Measurements from ENCODE around the gene MCM9.

Gene MCM9

GRCh38 chr6:118876198-118876597 is 58.8 kb downstream of the MCM9 start:
- TF ChIP-seq REST (IDR thresholded peaks at IDR 0.05; ENCODE audit: insufficient replicate concordance, low read depth) (no peak), SPI1 (IDR thresholded peaks at IDR 0.05; ENCODE audit: borderline replicate concordance, low read depth) (no peak), GABPA (IDR thresholded peaks at IDR 0.05; ENCODE audit: low read depth) (no peak), CTCF (IDR thresholded peaks at IDR 0.05; ENCODE audit: insufficient read depth, low read length) (no peak), POLR2AphosphoS5 (IDR thresholded peaks at IDR 0.05; ENCODE audit: low read depth) (no peak)
- Histone ChIP-seq H3K27me3 (ENCODE audit: insufficient read depth, poor library complexity, severe bottlenecking) (no peaks in the 10 kb centered on the region), H3K4me3 (replicated peaks; ENCODE audit: insufficient read depth, low read length) (no peak overlapping the region), H3K27ac (replicated peaks) (no peak overlapping the region)
- no peak for DNase-seq (ENCODE audit: low read depth in 1 of 2, low spot score in 1 of 2)

DNA sequence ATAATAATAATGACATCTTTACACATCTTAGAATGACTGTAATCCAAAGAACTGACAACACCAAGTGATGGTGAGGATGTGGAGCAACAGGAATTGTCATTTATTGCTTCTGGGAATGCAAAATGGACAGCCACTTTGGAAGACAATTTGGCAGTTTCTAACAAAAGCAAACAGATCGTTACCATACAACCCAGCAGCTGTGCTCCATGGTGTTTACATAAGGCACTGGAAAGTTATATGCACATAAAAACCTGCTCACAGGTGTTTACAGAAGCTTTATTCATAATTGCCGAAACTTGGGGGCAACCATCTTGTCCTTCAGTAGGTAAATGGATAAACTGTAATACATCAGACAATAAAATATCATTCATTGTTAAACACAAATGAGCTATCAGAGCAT is 59.3 kb downstream of the MCM9 start:
- TF ChIP-seq POLR2AphosphoS5 (IDR thresholded peaks at IDR 0.05; ENCODE audit: low read depth), result no peak
- TF ChIP-seq GABPA (IDR thresholded peaks at IDR 0.05; ENCODE audit: low read depth), result no peak
- no peak for TF ChIP-seq SPI1 (IDR thresholded peaks at IDR 0.05; ENCODE audit: borderline replicate concordance, low read depth)
- no peak for TF ChIP-seq CTCF (IDR thresholded peaks at IDR 0.05; ENCODE audit: insufficient read depth, low read length)
- no peak for TF ChIP-seq REST (IDR thresholded peaks at IDR 0.05; ENCODE audit: insufficient replicate concordance, low read depth)
- H3K27ac ChIP-seq (replicated peaks), result no peak overlapping the region
- no peaks in the 10 kb centered on the region for H3K27me3 ChIP-seq (ENCODE audit: insufficient read depth, poor library complexity, severe bottlenecking)
- DNase-seq (ENCODE audit: low read depth in 1 of 2, low spot score in 1 of 2), result no peak
- H3K4me3 ChIP-seq (replicated peaks; ENCODE audit: insufficient read depth, low read length), result no peak overlapping the region

DNA sequence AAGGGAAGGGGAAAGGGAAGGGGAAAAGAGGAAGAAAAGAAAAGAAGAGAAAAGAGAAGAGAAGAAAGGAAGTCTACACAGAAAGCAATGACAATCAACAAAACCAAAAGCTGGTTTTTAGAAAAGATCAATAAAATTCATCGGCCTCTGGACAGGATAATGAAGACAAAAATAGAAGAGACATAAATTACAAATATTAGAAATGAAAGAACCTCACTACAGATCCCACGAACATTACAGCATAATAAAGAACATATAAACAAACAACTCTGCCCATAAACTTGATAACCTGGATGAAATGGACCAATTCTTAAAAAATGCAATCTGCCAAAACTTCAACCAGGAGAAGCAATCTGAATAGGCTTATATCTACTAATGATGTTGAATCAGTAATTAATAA is 61.7 kb downstream of the MCM9 start:
- TF ChIP-seq SPI1 (IDR thresholded peaks at IDR 0.05; ENCODE audit: borderline replicate concordance, low read depth), result no peak
- TF ChIP-seq POLR2AphosphoS5 (IDR thresholded peaks at IDR 0.05; ENCODE audit: low read depth), result no peak
- no peak for TF ChIP-seq REST (IDR thresholded peaks at IDR 0.05; ENCODE audit: insufficient replicate concordance, low read depth)
- no peak for TF ChIP-seq CTCF (IDR thresholded peaks at IDR 0.05; ENCODE audit: insufficient read depth, low read length)
- no peak for TF ChIP-seq GABPA (IDR thresholded peaks at IDR 0.05; ENCODE audit: low read depth)

More for the DNA sequence above, 61.7 kb downstream of the MCM9 start:
- DNase-seq (ENCODE audit: low read depth in 1 of 2, low spot score in 1 of 2), result no peak
- Histone ChIP-seq H3K27me3 (ENCODE audit: insufficient read depth, poor library complexity, severe bottlenecking) (no peaks in the 10 kb centered on the region), H3K27ac (replicated peaks) (no peak overlapping the region), H3K4me3 (replicated peaks; ENCODE audit: insufficient read depth, low read length) (no peak overlapping the region)
